ENCODE measurements around the gene ZRANB2.

GRCh38 chr1:71089536-71090270, 8.9 kb upstream of the ZRANB2 start:
- no peak for TF ChIP-seq CTCF (IDR thresholded peaks at IDR 0.05; ENCODE audit: borderline replicate concordance, extremely low read depth, low read length, poor library complexity, severe bottlenecking)
- no peak for TF ChIP-seq EZH2 (IDR thresholded peaks at IDR 0.05; ENCODE audit: borderline replicate concordance, low read depth, low read length, severe bottlenecking)
